ENCODE data around the gene CCSER1.

Gene CCSER1

DNA sequence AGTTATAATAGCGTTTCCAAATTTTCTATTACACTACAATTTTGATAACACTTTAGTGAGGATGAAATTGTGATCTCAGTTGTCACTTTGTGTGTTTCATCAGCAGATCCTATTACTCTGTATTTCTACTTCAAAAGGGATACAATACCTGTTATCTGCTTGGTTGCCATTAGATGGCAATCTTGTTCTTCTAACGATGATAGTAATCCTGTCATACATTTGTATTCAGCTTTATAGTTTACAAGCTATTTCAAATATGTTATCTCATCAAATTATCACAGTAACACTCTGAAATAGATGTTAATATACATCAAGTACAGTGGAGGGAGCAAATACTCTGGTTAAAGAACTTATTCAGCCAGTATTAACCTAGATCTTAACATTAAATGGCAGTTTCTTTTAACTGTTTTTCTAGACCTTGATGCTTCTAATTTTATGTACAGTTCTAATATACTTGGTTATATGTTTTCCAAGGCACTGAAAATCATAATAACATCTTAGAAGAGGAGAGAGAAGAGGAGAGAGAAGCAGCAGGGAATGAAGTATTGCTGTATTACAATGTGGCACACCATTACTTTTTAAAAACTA lies 292.0 kb downstream of the CCSER1 start:
- H3K4me3 ChIP-seq (ENCODE audit: low read depth, low read length), result no peak overlapping the region
- TF ChIP-seq, protein P1, sequence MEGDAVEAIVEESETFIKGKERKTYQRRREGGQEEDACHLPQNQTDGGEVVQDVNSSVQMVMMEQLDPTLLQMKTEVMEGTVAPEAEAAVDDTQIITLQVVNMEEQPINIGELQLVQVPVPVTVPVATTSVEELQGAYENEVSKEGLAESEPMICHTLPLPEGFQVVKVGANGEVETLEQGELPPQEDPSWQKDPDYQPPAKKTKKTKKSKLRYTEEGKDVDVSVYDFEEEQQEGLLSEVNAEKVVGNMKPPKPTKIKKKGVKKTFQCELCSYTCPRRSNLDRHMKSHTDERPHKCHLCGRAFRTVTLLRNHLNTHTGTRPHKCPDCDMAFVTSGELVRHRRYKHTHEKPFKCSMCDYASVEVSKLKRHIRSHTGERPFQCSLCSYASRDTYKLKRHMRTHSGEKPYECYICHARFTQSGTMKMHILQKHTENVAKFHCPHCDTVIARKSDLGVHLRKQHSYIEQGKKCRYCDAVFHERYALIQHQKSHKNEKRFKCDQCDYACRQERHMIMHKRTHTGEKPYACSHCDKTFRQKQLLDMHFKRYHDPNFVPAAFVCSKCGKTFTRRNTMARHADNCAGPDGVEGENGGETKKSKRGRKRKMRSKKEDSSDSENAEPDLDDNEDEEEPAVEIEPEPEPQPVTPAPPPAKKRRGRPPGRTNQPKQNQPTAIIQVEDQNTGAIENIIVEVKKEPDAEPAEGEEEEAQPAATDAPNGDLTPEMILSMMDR (IDR thresholded peaks at IDR 0.05; ENCODE audit: borderline replicate concordance, insufficient read depth, low read depth, low read length), result peak; percentile 21; the same call in 1 of the 2 replicates

DNA sequence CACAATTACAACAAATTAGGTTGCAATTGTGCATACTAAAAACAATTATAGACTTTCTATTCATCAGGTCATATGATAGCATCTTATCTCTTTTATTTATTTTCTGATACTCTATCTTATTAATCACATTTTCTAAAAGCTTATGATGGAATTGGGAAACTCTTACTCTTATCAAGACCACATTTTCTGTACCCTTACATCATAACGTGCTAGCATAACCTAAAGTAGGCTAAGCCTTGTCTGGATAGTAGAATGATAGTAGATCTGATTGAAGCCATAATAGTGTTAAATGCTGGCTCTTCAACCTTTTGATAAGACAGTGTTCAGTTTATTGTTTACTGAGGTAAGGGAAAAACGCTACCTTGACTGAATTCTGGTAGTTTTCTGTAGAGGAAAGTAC lies 294.0 kb downstream of the CCSER1 start:
- TF ChIP-seq, protein P1 (IDR thresholded peaks at IDR 0.05; ENCODE audit: borderline replicate concordance, insufficient read depth, low read depth, low read length), result no peak
- H3K4me3 ChIP-seq (ENCODE audit: low read depth, low read length), result no peak overlapping the region

DNA sequence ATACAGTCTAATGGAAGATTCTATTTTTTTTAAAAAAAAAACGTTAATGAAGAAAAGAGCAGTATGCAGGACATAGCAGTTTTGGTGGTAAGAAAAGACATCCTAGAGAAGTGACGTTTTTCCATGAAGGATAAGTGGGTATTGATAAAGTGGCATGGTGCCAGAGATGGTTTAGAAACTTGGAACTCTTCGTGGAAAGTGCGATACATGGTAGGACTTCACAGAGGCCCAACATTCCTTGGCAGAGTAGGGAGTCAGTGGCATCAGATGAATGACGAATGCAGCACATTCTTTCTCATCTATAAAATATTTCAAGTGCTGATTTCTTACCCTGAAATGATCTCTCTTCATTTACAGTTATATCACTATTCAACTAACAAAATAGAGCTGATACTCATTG lies 298.7 kb downstream of the CCSER1 start:
- no peak overlapping the region for H3K4me3 ChIP-seq (ENCODE audit: low read depth, low read length)
- TF ChIP-seq, protein P1 (IDR thresholded peaks at IDR 0.05; ENCODE audit: borderline replicate concordance, insufficient read depth, low read depth, low read length), result no peak

DNA sequence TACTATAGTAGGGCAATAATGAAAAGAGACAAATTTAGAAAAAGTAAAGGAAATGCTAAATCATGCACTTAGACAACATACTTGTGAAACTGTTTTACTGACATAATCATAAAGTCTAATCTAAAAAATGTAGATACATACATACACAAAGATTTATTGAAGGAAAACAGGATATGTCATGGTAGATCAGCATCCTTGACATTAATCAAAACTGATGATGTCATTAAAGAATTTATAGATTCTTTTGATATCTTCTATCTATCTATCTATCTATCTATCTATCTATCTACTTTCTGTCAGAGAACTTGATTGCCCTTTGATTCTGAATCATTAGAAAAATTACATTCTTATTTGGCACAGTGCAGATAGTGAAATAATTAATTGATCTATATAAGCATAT lies 311.3 kb downstream of the CCSER1 start:
- TF ChIP-seq, protein P1 (IDR thresholded peaks at IDR 0.05; ENCODE audit: borderline replicate concordance, insufficient read depth, low read depth, low read length), result no peak

DNA sequence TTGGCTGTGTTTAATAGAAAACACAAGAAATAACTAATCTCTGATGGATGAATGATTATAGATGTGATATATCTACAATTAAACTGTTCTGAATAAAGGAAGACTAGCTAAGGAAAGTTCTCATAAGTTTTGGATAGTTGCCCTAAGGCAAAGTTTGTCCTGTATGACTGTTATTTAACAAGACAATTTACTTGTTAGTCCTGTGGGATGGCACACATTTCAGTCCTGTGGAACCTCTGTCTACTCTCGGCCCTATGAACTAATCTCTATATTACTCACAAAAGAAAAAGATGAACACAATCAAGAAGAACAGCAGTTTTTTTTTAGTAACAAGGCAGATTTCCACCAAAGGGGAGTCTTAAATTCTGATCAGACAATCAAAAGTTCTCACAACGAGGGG lies 314.6 kb downstream of the CCSER1 start:
- H3K4me3 ChIP-seq (ENCODE audit: low read depth, low read length), result no peak overlapping the region
- TF ChIP-seq, protein P1 (IDR thresholded peaks at IDR 0.05; ENCODE audit: borderline replicate concordance, insufficient read depth, low read depth, low read length), result no peak

More for the DNA sequence above, 311.3 kb downstream of the CCSER1 start:
- H3K4me3 ChIP-seq (ENCODE audit: low read depth, low read length), result no peak overlapping the region

DNA sequence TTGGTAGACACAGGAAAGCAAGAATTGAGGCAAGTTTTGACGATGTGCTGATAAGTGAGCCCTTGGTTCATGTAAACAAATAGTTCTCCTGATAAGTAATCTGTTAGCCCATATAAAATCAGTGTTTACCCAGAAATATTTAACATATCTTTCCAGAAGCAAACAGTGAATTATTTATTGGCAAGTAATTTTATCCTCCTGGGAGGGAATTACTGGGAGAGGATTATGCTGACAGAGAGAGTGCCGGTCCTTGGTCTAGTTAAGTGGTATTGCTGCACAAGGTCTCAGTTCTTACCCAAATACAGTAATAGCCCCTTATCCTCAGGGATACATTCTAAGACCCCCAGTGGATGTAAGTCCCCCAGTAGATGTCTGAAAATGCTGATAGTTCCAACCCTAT lies 315.4 kb downstream of the CCSER1 start:
- TF ChIP-seq, protein P1 (IDR thresholded peaks at IDR 0.05; ENCODE audit: borderline replicate concordance, insufficient read depth, low read depth, low read length), result no peak
- H3K4me3 ChIP-seq (ENCODE audit: low read depth, low read length), result no peak overlapping the region

DNA sequence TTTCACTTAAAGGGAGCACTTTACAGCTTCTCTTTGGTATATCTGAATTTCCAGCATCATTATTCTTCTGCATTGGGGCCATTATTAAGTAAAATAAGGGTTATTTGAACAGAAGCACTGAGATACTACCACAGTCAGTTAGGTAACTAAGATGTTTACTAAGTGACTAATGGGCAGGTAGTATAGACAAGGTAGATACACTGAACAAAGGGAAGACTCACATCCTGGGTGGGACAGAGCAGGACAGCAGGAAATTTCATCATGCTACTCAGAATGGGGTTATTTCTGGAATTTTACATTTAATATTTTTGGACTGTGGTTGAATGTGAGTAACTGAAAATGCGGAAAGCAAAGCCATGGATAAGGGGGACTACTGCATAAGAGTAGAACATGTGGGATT lies 316.0 kb downstream of the CCSER1 start:
- H3K4me3 ChIP-seq (ENCODE audit: low read depth, low read length), result no peak overlapping the region
- TF ChIP-seq, protein P1 (IDR thresholded peaks at IDR 0.05; ENCODE audit: borderline replicate concordance, insufficient read depth, low read depth, low read length), result no peak

All from GM12875 (cell line).